ENCODE data around the gene IQSEC1. TPM values are rescaled to one million over a fixed set of nuclear protein-coding genes. Genes with fewer than 3 reads are reported as not detected.

IQSEC1 gene
- total RNA-seq, 2 experiments from 2014 or later = 19.0 to 21.4 TPM

DNA sequence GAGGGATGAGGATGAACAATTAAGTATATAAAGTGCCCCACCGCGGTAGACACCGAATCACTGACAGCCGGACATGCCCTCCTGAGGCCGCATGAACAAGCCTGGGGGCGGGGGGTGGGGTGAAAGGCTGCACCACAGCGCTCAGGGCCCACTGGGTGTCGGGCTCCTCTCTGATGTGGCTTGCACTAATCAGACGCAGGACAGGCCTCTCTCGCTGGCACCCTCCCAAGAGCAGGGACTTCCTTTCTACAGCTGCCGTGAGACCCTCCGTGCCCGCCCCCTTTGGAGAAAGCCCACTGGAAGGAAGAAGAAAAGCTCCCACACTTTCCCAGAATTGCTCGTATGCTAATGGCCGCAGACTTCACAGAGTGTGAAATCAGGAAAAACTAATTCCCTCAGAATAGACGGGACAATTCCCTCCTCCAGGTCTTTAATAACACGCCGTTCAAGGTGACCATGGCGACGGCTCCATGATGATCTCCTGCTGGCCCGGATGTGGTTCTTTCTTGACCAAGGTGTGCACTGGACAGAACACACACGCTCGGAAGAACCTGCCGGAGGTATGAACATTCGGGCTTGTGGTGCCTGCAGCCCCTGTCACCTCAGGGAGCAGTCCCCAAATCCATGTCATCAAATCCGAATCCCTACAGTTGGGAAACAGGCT is 32.0 kb downstream of the IQSEC1 start:
- CTCF ChIA-PET = no interaction called here
- POLR2A ChIA-PET = no interaction called here

DNA sequence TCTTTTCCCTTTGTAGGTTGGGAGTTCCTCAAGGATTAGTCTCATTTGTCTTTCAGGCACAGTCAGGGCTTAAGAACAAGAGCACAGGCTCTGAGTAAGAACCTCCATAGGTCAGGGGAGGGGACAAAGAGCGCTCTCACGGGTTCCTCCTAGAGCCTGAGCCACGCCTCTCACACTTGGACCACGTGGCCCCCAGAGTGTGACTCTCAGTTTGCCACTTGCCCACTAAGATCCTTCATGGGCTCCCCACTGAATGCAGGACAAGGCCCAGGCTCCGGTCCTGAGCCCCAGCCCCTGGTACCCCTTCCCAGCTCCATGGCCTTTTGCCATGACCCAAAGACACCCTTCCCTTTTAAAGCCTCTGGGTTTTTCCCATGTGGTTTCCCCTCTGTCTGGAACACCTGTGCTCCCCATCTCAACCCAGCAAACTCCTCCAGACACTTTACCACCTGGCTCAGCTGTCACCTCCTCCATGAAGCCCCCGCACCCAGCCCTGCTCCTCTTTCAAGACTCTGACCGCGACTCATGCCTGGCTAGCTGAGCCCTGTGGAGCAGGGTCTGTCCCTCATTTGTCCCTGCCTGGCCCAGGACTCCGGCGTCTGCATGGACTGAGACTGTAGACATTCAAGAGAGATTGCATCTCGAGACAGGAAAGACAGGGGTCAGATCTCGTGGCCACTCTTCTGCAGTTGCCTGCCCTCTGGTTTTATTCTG is 32.7 kb downstream of the IQSEC1 start:
- ChIA-PET CTCF (interaction anchor here (1.2 kb wide), 1 partner anchor 29 kb away, joined by 4 read pairs; no protein-coding TSS in a partner anchor), POLR2A (no interaction called here)

DNA sequence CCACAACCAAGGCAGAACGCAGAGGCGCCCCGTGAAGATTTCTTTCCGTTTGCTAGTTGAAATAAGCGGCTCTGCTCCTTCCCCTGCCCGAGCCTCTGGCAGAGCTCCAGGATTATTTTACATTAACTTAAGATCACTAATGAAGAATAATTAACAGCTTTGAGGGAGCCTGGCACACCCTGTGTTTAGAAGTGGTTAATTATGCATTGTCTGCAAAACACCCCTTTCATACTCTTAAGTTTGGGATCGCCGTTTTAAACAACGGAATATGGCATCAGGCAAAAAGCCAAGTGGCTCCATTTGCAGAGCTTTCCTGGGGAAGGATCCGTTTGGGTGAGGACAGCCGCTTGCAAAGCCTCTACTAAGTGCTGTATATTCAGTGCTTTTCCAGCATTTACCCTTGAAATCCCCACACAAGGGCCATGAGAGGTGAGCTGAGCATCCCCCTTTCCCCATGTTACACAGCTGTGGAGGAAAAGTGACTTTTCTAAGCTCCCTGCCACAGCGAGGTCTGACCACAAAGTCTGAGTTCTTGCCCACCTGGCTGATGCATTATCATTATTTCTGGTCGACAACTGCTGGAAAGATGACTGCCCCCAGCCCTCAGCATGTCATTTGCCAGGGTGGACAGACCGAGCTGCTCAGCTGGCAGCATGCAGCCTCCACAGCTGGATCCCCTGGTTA is 33.9 kb downstream of the IQSEC1 start:
- CTCF ChIA-PET = interaction anchor here (0.7 to 1.2 kb wide), 2 partner anchors 28 to 53 kb away, joined by 3 to 4 read pairs; no protein-coding TSS in a partner anchor
- POLR2A ChIA-PET = interaction anchor here (0.9 kb wide), 1 partner anchor 45 kb away, joined by 3 read pairs; no protein-coding TSS in a partner anchor

DNA sequence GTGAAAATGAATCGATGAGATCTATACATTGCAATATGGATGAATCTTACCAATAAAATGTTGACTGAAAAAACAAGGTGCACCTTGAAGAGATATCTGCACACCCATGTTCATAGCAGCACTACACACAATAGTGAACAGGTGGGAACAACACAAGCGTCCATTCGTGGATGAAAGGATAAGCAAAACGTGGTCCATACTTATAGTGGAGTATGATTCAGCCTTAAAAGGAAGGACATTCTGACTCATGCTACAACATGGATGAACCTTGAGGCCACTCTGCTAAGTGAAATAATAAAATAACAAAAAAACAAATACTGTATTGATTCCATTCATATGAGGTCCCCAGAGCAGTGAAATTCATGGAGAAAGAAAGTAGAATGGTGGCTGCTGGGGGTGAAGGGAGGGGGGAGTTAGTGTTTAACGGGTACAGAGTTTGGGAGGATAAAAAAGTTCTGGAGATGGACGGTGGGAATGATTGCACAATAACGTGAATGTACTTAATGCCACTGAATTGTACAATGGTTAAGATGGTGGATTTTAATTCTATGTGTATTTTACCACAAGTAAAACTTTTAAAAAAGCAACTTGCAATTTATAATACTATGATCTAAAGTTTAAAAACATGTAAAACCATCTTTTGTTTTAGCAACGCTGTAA is 35.6 kb downstream of the IQSEC1 start:
- ChIA-PET CTCF (no interaction called here), POLR2A (no interaction called here)

DNA sequence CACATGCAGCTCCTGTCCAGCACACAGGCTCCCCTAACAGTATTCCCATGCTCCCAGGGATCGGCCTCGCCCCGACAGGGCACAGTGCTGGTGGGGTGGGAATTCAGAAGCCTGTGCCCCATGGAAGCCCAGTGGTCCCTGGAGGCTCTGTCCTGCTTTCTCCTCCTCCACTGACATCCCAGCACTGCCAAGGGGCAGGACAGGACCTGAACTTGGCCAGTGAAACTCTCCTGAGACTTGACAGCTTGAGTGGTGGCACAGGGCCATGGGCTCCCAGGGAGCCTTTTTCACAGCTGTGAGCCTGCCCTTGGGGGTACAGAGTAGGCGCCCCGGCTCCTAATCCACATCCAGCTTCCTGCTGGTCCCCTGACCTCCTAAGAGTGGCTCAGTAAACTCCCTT is 38.4 kb downstream of the IQSEC1 start:
- CTCF ChIA-PET = no interaction called here

DNA sequence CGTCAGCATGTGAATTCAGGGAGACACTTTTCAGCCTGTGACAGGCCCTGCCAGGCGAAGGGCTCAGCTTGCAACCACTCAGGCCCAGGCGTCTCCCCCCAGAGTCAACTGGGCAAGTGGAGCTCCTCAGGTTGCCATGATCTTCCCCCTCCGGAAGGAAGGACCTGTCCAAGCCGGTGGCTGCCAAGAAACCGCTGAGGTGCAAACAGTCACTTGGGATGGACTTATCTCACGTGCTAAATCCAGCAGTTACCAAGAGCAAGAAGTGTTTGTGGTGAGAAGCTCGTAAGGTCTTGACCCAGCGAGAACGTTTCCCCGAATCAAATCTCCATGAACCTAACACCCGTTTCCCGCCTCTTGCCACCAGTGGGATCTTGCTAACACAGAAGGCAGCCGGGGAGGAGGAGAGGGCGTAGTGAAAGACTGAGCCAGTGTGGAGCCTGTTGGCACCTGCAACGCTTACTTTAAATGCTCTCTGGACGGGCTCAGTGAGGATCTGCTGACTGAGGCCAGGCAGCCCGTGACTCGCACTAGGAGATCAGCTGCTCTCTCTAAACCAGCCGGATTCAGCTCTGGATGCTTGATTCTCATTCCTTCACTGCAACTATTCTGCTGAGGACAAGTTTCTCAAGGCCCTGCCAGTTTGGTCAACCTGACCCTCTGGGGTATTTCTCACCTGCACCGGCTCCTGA is 39.0 kb downstream of the IQSEC1 start:
- ChIA-PET POLR2A (no interaction called here), CTCF (no interaction called here)

More for the DNA sequence above, 38.4 kb downstream of the IQSEC1 start:
- POLR2A ChIA-PET = no interaction called here

DNA sequence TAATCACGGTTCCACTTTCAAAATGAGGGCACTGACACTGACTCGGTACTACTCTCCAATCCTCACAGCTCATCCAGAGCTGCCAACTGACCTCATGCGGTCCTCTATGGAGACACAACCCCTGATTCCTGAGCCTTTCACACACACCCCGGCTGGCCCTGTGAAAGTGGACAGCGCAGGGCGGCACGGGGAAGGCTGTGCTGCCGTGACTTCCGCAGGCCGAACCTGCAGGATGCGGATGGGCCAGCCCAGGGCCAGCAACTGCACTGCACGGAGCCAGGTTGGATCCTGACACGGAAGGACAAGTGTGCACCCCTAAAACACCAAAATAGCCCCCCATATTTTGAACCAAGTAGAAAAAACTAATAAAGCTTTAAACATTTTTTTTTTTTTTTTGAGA is 41.0 kb downstream of the IQSEC1 start:
- POLR2A ChIA-PET = no interaction called here
- CTCF ChIA-PET = no interaction called here

DNA sequence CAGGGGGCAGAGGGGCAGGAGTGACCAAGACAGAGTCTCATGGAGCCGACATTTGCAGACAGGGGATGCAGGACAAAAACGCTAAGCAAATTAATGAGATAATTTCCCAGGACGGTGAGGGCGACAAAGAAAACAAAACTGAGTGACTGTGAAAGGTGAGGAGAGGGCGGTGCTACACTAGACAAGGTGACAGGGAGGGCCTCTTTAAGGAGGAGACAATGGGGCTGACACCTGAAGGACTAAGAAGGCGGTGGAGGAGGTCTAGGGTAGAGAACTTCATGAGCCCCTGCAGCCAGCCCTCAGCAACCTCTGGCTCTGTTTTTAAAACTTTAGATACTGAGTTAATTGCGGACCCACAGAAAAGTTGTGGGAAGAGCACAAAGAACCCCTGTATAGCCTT is 41.6 kb downstream of the IQSEC1 start:
- ChIA-PET POLR2A (no interaction called here), CTCF (no interaction called here)

DNA sequence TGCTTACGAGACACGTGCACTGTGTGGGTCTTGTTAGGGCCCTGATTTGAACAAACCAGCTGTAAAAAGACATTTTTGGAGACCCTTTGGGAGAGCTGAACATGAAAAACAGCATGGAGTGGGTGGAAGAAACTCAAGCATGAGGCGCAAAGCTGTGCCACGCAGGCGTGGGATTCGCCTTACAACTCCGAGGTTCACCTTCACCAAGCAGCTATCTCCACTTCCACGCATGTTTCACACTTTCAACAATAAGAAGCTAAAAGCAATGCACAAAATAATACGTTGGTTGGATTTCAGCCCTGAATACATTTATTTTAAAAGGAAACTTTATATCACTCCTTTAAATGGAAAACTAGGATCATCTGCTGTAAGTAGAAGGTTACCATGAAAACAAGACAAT is 42.5 kb downstream of the IQSEC1 start:
- CTCF ChIA-PET = no interaction called here
- POLR2A ChIA-PET = interaction anchor here (0.6 kb wide), 1 partner anchor 400 kb away, joined by 16 read pairs; no protein-coding TSS in a partner anchor

DNA sequence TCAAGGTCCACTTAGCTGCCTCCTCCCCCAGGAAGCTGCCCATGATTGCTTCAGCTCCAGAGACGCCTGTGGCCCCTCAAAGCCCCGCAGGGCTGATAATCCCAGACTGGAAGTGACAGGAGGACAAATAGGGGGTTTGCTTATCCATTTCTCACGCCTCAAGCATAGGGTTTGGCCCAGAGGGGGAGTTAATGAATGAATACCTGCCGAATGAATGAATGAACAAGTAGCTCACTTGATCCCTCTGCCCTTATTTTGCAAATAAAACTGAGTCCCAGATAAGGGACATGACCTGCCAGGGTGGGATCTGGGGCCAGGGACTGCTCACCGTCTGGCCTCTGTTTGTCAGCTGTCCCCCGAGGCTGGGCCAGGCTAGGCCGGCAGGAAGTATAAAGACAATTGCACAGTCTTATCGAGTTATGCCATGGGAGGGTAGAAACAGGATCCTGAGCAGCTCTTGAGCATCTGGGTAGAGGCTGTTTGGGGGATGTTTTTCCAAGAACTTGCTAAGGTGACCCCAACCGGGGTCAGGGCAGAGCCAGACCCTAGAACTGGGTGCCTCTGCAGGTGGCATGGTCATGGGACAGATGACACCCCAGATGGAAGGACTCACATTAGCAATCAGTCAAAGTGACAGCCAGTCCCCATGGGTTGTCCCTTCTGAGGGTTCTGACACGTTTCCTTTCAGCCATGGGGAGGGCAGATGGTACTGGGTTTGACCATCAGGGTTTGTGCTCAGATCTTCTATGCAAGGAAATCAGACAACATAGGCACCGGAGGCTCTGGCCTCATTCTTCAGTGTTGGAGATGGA is 45.0 kb downstream of the IQSEC1 start:
- POLR2A ChIA-PET = no interaction called here

DNA sequence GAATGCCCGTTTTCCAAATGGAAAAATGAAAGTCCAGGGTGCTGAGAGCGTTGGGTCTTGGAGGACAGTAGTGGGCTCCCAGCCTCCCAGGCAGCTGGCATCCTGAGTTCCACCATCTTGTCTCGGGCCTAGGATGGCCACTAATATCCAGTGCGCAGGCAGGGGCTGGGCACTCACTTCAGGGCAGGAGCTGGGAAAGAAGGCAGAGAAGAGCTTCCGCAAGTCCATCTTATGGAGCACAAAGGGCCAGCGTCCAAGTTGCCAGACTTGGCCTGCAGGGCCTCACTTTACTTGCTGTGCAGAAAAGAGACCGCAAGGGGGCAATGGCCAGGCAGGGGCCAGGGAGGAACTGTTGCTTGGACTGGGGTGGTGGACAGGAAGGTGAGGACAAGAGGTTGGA is 46.1 kb downstream of the IQSEC1 start:
- CTCF ChIA-PET = interaction anchor here (0.7 to 1.9 kb wide), 2 partner anchors 32 to 43 kb away, joined by 3 to 4 read pairs; no protein-coding TSS in a partner anchor

More for the DNA sequence above, 45.0 kb downstream of the IQSEC1 start:
- CTCF ChIA-PET = interaction anchor here (1.0 kb wide), 1 partner anchor 22 kb away, joined by 3 read pairs; no protein-coding TSS in a partner anchor

DNA sequence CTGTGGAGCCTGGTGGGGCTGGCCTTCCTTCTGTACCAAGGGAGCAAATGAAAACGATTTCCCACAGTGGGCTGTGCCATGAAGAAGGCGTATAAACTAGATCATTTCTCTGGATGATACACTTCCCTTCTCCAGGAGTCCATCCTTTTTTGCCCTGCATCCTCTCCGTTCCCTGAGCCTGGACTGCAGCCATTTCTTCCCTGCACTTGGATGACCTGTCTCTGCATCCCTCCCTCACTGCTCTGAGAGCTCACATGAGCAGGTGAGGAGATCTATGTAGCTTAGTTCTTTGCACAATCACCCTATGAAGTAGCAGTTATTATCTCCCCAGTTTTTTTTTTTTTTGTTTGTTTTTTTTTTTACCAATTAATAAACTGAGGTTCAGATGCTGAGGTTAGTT is 46.7 kb downstream of the IQSEC1 start:
- ChIA-PET POLR2A (no interaction called here), CTCF (interaction anchor here (0.7 to 1.9 kb wide), 2 partner anchors 32 to 42 kb away, joined by 3 to 4 read pairs; no protein-coding TSS in a partner anchor)

More for the DNA sequence above, 46.1 kb downstream of the IQSEC1 start:
- POLR2A ChIA-PET = no interaction called here

DNA sequence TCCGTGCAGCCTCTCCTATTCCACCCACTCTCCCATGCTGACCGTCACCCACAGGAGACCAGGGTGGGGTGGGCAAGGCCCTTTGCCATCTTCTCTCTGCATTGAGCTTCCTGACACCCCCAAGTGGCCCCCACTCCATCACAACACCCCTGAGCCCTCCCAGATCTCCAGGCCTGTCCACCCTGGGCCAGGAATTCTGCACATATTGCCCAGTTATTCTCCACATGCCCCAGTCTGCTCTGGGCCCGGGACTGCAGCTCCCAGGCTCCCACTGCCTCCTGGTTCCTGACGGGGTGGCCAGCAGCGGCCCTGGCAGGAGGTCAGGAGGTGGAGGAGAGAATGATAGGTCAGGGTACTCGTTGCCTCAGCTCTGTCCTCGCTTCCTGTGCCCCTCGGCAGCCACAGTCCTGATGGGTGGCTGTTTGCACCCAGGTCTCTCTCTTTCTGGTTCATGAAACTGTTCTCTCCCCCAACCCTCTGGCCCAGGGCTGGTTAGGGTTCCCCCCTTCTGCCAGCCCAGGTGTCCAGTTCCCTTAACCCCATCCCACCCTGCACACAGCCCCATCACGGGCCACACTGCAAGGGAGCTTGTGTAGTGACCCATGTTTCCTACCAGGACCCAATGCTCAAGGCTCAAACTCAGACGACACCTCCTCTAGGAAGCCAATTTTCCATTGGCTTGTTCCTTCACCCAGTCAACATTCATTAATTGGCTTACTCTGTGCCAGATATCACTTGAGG is 47.3 kb downstream of the IQSEC1 start:
- CTCF ChIA-PET = interaction anchor here (1.9 kb wide), 1 partner anchor 42 kb away, joined by 4 read pairs; no protein-coding TSS in a partner anchor
- POLR2A ChIA-PET = interaction anchor here (0.9 kb wide), 1 partner anchor 13 kb away, joined by 4 read pairs; no protein-coding TSS in a partner anchor

DNA sequence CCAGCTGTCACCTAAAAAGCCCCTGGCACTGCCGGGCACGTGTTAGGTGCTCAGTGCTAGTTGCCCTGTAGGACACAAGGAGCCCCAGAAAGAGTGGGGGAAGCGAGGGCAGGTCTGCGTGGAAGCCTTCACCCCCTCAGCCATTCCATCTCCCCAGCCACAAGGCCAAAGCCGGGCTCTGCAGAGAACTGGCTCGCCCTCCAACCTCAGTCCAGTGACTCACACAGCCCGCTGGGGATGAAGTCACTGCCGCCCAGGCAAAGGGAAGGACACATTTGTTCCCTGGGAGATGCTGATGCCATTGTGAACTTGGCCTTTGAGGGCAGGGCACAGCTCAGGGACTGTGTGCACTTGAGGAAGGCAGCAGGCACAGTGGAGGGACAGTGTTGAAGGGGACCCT is 48.1 kb downstream of the IQSEC1 start:
- POLR2A ChIA-PET = interaction anchor here (0.9 kb wide), 1 partner anchor 12 kb away, joined by 4 read pairs; no protein-coding TSS in a partner anchor

DNA sequence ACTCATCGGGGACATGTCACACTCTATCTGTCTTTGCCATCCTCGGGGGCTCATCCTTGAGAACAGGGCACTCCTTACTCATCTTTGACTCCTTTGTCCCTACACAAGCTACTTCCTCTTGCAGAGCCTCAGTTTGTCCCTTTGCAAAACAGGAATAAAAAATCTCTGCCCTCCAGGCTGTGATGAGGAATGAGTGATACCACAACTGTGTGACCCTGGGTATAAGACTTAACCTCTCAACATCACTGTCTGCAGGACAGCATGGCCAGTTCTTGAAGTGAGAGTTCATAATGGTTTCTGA is 48.5 kb downstream of the IQSEC1 start:
- CTCF ChIA-PET = no interaction called here

More for the DNA sequence above, 48.1 kb downstream of the IQSEC1 start:
- CTCF ChIA-PET = no interaction called here

DNA sequence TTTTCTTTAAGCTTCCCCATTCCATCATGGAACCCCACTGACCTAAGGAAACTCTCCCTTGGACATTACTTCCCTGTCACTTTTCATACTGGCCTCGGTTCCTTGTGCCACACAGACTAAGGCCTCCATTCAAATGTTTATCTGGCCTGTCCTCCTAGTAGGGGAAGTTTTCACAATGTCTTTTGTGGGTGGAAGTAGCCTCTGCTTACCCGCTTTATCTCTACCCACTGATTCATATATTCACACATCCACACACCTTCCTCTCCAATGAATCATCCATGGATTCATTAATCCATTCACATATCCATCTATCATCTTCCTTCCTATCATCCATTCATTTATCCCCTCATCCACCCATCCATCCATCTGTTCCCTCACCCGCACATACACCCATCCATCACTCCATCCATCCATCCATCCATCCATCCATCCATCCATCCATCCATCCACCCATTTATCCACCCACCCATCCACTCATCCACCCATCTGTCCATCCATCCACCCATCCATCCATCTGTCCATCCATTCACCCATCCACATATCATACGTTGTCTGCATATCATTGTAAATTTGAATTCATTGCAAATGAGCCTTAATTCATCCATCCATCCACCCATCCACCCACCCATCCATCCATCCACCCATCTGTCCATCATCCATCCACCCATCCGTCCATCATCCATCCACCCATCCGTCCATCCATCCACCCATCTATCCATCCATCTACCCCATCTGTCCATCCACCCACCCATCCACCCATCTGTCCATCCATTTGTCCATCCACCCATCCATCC is 49.1 kb downstream of the IQSEC1 start:
- POLR2A ChIA-PET = no interaction called here
- CTCF ChIA-PET = no interaction called here

More for the DNA sequence above, 48.5 kb downstream of the IQSEC1 start:
- POLR2A ChIA-PET = no interaction called here

All from activated CD8-positive, alpha-beta memory T cell treated with anti-CD3 and anti-CD28 coated beads for 36 hours (primary cell).